PC-3 (cell line): Measurements from ENCODE around the gene MAPK8IP1.

Experiments used
- CTCF ChIP-seq: fragments of 300-600 bp; sonication (generic); conservative IDR thresholded peaks from 2 replicates; pipeline ENCODE4 v1.5.1; 2017; ENCODE audit warnings: antibody characterized with exemption, low read depth, mild to moderate bottlenecking, low read length
- EZH2 ChIP-seq: fragments of 300-600 bp; sonication (generic); IDR thresholded peaks from one replicate; pipeline ENCODE4 v1.6.1; 2017; ENCODE audit warnings: antibody characterized with exemption, mild to moderate bottlenecking, low read length; ENCODE audit not compliant: unreplicated experiment

- no peak for TF ChIP-seq EZH2
- TF ChIP-seq CTCF, result no peak
Measured at GRCh38 chr11:45848654-45849081, 36.8 kb upstream of the MAPK8IP1 start.
